ENCODE data around the gene RINL. TPM values are rescaled to one million over a fixed set of nuclear protein-coding genes. Genes with fewer than 3 reads are reported as not detected.
"Not testable (repeated sequence)": the region's sequence is repeated elsewhere in the genome, so short reads cannot be mapped to it uniquely, and the experiment has no call there.

Gene RINL
- total RNA-seq, 1 donor from 2014 or later: 3.3 TPM

DNA sequence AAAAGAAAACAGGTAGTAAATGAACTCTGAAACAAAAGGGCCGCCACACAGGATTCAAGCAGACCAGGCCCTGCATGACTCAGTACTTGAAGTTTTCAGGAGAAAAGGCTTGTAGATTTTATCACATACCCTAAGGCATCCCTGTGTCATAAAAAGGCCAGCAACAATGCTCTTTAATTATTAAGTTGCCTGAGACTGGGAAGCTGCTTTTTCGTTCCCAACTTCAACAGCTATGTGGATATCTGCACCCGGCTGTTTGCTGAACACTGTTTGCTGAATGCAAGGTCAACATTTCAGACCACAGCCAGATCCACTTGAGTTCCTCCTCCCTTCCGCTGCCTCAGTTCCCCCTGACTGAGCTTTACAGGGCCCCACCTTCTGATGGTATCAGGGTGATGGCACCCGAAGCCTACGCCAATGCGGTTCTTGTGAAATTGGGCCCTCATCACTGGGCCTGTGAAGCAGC is 40.4 kb downstream of the RINL start:
- no peak for DNase-seq (ENCODE audit: extremely low read depth, low read depth, low spot score)

- DNase-seq (ENCODE audit: extremely low read depth, low read depth, low spot score): no peak
These were observed 41.0 kb downstream of the RINL start for GRCh38 chr19:38836983-38837626.

DNA sequence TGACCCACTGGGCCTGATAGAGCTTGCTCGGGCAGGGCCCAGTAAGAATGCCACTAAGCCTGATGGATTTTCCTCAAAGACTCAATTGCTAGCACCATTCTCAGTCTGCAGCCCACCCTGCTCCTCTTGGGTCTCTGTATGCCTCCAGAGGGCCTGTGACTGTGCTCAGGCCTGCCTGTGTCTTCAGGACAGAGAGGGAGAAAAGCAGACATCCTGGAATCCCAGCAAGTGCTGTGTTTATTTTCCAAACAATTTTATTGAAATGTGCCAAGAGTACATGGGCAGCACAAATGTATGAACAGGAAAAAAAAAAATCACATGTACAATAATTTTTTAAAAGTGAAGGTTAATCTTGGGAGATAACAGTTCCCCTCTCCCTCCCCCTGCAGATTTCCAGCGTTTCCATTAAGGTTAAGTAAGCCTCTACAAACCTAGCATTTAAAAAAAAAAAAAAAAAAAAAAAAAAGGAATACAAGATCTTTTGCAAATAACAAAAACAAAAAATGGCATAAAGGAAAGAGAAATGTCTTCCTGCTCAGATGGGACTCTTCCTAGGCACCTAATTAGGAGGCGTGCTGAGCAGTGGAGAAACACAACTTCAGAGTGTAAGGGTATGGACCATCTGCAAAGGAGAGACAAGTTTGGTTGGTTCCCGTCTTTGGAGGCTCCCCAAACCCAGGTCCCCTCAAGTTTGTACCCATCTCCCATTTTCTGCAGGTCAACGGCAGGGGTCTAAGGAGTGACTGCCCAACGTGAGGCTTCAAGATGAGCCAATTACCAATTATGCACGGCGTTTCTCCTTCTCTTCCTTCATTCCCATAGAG is 41.7 kb downstream of the RINL start:
- no peak for DNase-seq (ENCODE audit: extremely low read depth, low read depth, low spot score)

GRCh38 chr19:38834590-38834989 is 43.5 kb downstream of the RINL start:
- no peak for DNase-seq (ENCODE audit: extremely low read depth, low read depth, low spot score)

DNA sequence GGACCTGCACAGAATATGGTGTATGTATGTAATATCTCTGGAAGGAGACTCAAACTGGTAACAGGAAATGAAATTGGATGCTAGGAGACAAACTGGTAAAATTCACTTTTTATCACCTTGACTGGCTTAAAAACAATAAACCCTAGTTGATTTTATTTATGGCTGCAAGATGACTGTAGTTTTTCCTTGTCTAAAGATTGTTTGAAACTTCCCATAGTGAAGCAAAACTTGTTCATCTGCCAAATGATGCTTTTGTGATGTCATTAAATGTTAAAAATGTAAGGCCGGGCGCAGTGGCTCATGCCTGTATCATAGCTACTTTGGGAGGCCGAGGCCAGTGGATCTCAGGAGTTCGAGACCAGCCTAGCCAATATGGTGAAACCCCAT is 44.0 kb downstream of the RINL start:
- no peak for DNase-seq (ENCODE audit: extremely low read depth, low read depth, low spot score)

GRCh38 chr19:38833092-38833425 is 45.0 kb downstream of the RINL start:
- DNase-seq (ENCODE audit: extremely low read depth, low read depth, low spot score): no peak

GRCh38 chr19:38831142-38831605 is 46.9 kb downstream of the RINL start:
- no peak for DNase-seq (ENCODE audit: extremely low read depth, low read depth, low spot score)

GRCh38 chr19:38830039-38830733 is 47.9 kb downstream of the RINL start:
- no peak for DNase-seq (ENCODE audit: extremely low read depth, low read depth, low spot score)

DNA sequence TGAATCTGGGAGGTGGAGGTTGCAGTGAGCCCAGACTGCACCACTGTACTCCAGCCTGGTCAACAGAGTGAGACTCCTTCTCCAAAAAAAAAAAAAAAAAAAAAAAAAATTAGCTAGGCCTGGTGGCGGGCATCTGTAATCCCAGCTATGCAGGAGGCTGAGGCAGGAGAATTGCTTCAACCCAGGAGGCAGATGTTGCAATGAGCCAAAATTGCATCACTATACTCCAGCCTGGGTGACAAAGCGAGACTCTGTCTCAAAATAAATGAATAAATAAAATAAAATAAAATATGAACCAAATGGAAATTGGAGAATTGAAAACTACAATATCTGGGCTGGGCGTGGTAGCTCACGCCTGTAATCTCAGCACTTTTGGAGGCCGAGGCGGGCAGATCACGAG is 48.9 kb downstream of the RINL start:
- not testable (repeated sequence) for DNase-seq (ENCODE audit: extremely low read depth, low read depth, low spot score)

GRCh38 chr19:38826856-38827551 is 51.1 kb downstream of the RINL start:
- no peak for DNase-seq (ENCODE audit: extremely low read depth, low read depth, low spot score)

- DNase-seq (ENCODE audit: extremely low read depth, low read depth, low spot score): not testable (repeated sequence)
These were observed 52.1 kb downstream of the RINL start for GRCh38 chr19:38825936-38826335.

DNA sequence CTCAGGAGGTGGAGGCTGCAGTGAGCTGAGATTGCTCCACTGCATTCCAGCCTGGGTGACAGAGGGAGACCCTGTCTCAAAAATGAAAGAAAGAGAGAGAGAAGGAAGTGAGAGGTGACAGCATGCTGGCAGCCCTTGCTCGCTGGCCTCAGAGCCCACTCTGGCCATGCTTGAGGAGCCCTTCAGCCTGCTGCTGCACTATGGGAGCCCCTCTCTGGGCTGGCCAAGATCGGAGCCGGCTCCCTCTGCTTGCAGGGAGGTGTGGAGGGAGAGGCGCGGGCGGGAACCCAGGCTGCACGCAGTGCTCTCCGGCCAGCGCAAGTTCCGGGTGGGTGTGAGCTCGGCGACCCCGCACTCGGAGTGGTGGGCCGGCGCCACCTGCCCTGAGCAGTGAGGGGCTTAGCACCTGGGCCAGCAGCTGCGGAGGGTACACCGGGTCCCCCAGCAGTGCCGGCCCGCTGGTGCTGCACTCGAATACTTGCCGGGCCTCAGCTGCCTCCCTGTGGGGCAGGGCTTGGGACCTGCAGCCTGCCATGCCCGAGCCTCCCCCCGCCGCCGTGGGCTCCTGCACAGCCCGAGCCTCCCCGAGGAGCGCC is 56.7 kb downstream of the RINL start:
- DNase-seq (ENCODE audit: extremely low read depth, low read depth, low spot score): not testable (repeated sequence)

DNA sequence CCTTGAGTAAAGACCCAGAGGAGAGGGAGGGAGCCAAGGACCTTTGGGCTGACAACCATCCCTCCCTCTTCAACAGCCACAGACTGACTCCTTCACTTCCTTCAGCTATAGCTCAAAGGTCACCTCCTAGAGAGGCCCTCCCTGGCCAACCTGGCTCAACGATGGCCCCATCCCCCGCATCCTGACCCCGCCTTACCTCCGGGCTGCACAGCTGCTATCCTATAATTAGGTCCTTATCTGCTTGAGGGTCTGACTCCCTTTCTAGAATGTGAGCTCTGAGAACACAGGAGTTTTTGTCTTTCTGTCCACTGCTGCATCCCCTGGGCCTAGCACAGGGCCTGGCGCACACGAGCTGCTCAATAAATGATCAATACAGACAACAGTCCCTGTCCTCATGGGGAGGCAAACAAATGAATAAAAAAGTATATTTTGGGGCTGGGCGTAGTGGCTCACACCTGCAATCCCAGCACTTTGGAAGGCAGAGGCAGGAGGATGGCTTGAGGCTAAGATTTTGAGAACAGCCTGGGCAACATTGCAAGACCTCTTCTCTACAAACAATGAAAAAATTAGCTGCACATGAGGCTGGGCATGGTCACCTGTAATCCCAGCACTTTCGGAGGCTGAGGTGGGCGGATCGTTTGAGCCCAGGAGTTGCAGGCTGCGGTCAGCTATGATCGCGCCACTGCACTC is 58.7 kb downstream of the RINL start:
- DNase-seq (ENCODE audit: extremely low read depth, low read depth, low spot score): no peak

Other genes starting within 250 kb of the RINL start
- gene ACTN4, start 230.6 kb downstream of the RINL start, total RNA-seq: 697 and 882 TPM in 2 replicates
- 0.34 and 0.93 TPM in 2 replicates for gene CAPN12, start 133.8 kb downstream of the RINL start, total RNA-seq
- not detected in 2 replicates for gene LGALS7, start 104.8 kb downstream of the RINL start, total RNA-seq
- gene LGALS7B, start 89.1 kb downstream of the RINL start, total RNA-seq: not detected in 2 replicates
- gene LGALS4, start 65.3 kb downstream of the RINL start, total RNA-seq: 0.47 TPM in 1 of 2 replicates, not detected in the other
- gene ECH1, start 46.5 kb downstream of the RINL start, total RNA-seq: 48.6 and 52.1 TPM in 2 replicates
- 218 and 237 TPM in 2 replicates for gene HNRNPL, start 28.3 kb downstream of the RINL start, total RNA-seq
- gene SIRT2, start 21.3 kb upstream of the RINL start, total RNA-seq: 96.2 and 101 TPM in 2 replicates
- 19.5 and 36.9 TPM in 2 replicates for gene NFKBIB, start 21.7 kb upstream of the RINL start, total RNA-seq
- gene CCER2, start 33.9 kb upstream of the RINL start, total RNA-seq: not detected in 2 replicates
- gene SARS2, start 52.5 kb upstream of the RINL start, total RNA-seq: 21.8 and 26.6 TPM in 2 replicates
- 36.3 and 43.4 TPM in 2 replicates for gene MRPS12, start 52.7 kb upstream of the RINL start, total RNA-seq
- 12.2 and 23.1 TPM in 2 replicates for gene FBXO17, start 97.5 kb upstream of the RINL start, total RNA-seq
- 6.0 and 15.0 TPM in 2 replicates for gene FBXO27, start 154.3 kb upstream of the RINL start, total RNA-seq
- not detected in 2 replicates for gene ACP7, start 206.1 kb upstream of the RINL start, total RNA-seq
- gene PAK4, start 247.5 kb upstream of the RINL start, total RNA-seq: 26.4 and 36.6 TPM in 2 replicates

All from glomerular endothelial cell (primary cell).